Activated T-cell treated with anti-CD3 and anti-CD28 coated beads for 4 hours (primary cell): ENCODE measurements around the gene DGKK.

Experiments used
- DNase-seq: peaks from one replicate; pipeline ENCODE4 v3.0.0-alpha.2; 2020

DGKK gene

GRCh38 chrX:50470103-50471031, at the start of gene DGKK:
Gene DGKK (minus strand): TSS chrX:50470825. CDS start chrX:50470678, 147 bp downstream.
- no peak for DNase-seq

- no peak for DNase-seq
These were observed 44.2 kb upstream of the DGKK start for GRCh38 chrX:50514811-50515210.

GRCh38 chrX:50497114-50497513, 26.5 kb upstream of the DGKK start:
- DNase-seq, result no peak

- DNase-seq, result no peak
These were observed 25.0 kb upstream of the DGKK start for GRCh38 chrX:50495616-50496015.

GRCh38 chrX:50492720-50493119, 22.1 kb upstream of the DGKK start:
- no peak for DNase-seq

- DNase-seq, result no peak
These were observed 14.0 kb upstream of the DGKK start for GRCh38 chrX:50484662-50485061.

- no peak for DNase-seq
These were observed 12.7 kb upstream of the DGKK start for GRCh38 chrX:50483283-50483682.

- DNase-seq, result no peak
These were observed 4.6 kb upstream of the DGKK start for GRCh38 chrX:50475208-50475607.

GRCh38 chrX:50471390-50471789, 765 bp upstream of the DGKK start:
- no peak for DNase-seq

GRCh38 chrX:50469206-50469605, 1.4 kb downstream of the DGKK start:
- DNase-seq, result no peak

- DNase-seq, result no peak
These were observed 11.0 kb downstream of the DGKK start for GRCh38 chrX:50459615-50460014.

GRCh38 chrX:50458483-50458882, 12.1 kb downstream of the DGKK start:
- no peak for DNase-seq

GRCh38 chrX:50456712-50457484, 13.7 kb downstream of the DGKK start:
- no peak for DNase-seq

GRCh38 chrX:50452782-50453181, 17.8 kb downstream of the DGKK start:
- DNase-seq, result no peak

- no peak for DNase-seq
These were observed 20.3 kb downstream of the DGKK start for GRCh38 chrX:50450324-50450723.

GRCh38 chrX:50448565-50448964, 22.1 kb downstream of the DGKK start:
- no peak for DNase-seq

- no peak for DNase-seq
These were observed 23.1 kb downstream of the DGKK start for GRCh38 chrX:50447535-50447934.

GRCh38 chrX:50442426-50443116, 28.1 kb downstream of the DGKK start:
- no peak for DNase-seq

- DNase-seq, result no peak
These were observed 33.8 kb downstream of the DGKK start for GRCh38 chrX:50436797-50437196.

GRCh38 chrX:50432829-50433289, 37.8 kb downstream of the DGKK start:
- DNase-seq, result no peak

GRCh38 chrX:50431623-50432022, 39.0 kb downstream of the DGKK start:
- DNase-seq, result no peak

GRCh38 chrX:50430917-50431575, 39.6 kb downstream of the DGKK start:
- no peak for DNase-seq

- DNase-seq, result no peak
These were observed 42.5 kb downstream of the DGKK start for GRCh38 chrX:50428174-50428573.
